WERI-Rb-1 (cell line): ENCODE measurements around the gene SPATS1.

ENCODE experiments used
- DNase-seq: peaks from one replicate; pipeline ENCODE4 v3.0.0-alpha.2; 2020
- H3K27ac ChIP-seq: fragments of 250-450 bp; sonication (Bioruptor Pico); 2 replicates; pipeline ENCODE4 v1.5.1; 2020; ENCODE audit warnings: mild to moderate bottlenecking, moderate library complexity
- H3K27me3 ChIP-seq: fragments of 250-450 bp; sonication (Bioruptor Pico); 2 replicates; pipeline ENCODE4 v1.5.1; 2021; ENCODE audit warnings: mild to moderate bottlenecking, low read depth, moderate library complexity; ENCODE audit not compliant: insufficient read depth, severe bottlenecking
- H3K36me3 ChIP-seq: fragments of 250-450 bp; sonication (Bioruptor Pico); 2 replicates; pipeline ENCODE4 v1.5.1; 2020; ENCODE audit warnings: mild to moderate bottlenecking, moderate library complexity
- H3K4me3 ChIP-seq: 2 replicates; pipeline ENCODE4 v1.5.1; 2011; ENCODE audit warnings: low read depth, mild to moderate bottlenecking, control low read depth, low read length
- H3K9me3 ChIP-seq: fragments of 250-450 bp; sonication (Bioruptor Pico); 2 replicates; pipeline ENCODE4 v1.5.1; 2021; ENCODE audit warnings: mild to moderate bottlenecking, moderate library complexity; ENCODE audit not compliant: severe bottlenecking
- TF ChIP-seq, protein P1 (sequence below): IDR thresholded peaks from 2 replicates; pipeline ENCODE4 v1.5.1; 2011; ENCODE audit warnings: low read depth, mild to moderate bottlenecking, control low read depth, inconsistent platforms, low read length

Gene SPATS1

DNA sequence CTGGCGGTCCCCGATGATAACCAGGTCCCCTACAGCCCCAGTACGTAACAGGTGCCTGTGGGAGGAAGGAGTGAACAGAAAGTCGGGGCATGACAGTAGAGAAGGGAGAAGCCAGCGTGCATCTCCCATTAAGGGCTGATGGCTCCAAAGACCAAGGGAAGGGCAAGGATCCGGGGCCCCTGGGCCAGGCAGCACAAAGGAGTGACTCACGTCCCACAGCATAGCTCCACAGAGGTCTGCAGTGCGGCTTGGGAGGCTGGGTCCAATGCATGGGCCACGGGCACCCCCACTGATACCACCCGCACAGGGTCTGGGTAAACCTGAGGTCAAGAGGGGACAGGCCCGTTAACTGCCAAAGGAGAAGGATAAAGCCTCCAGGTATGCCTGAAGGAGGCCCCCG, 39.6 kb upstream of the SPATS1 start:
- no peak for DNase-seq
- Histone ChIP-seq H3K27me3 (no peaks in the 10 kb centered on the region), H3K36me3 (peaks cover 86% of the 10 kb centered on the region), H3K27ac (no peak overlapping the region), H3K4me3 (no peak overlapping the region), H3K9me3 (no peaks in the 10 kb centered on the region)
- TF ChIP-seq, protein P1, sequence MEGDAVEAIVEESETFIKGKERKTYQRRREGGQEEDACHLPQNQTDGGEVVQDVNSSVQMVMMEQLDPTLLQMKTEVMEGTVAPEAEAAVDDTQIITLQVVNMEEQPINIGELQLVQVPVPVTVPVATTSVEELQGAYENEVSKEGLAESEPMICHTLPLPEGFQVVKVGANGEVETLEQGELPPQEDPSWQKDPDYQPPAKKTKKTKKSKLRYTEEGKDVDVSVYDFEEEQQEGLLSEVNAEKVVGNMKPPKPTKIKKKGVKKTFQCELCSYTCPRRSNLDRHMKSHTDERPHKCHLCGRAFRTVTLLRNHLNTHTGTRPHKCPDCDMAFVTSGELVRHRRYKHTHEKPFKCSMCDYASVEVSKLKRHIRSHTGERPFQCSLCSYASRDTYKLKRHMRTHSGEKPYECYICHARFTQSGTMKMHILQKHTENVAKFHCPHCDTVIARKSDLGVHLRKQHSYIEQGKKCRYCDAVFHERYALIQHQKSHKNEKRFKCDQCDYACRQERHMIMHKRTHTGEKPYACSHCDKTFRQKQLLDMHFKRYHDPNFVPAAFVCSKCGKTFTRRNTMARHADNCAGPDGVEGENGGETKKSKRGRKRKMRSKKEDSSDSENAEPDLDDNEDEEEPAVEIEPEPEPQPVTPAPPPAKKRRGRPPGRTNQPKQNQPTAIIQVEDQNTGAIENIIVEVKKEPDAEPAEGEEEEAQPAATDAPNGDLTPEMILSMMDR: no peak

DNA sequence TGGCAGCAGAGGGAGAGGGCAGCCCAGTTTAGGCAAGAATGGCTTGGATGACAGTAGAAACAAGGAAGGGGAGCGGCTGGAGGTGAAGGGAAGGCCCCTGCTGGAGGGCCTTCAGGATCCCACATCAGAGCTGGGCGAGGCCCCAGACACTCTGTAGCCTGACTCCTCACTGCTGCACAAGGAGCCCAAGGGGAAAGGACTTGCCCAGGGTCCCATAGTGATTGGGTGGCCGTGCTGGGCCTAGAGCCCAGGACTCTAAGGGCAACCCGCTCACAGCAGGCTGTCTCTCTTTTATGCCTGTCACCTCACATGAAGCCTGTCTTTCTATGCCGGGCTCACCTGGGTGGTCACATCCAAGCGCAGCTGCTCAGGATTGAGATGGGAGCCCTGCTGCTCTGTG, 38.6 kb upstream of the SPATS1 start:
- H3K4me3 ChIP-seq: no peak overlapping the region
- peaks cover 96% of the 10 kb centered on the region for H3K36me3 ChIP-seq
- H3K27ac ChIP-seq: 0 out of 2 replicates have a peak overlapping the region, but pooled peaks have one; percentile 88
- no peaks in the 10 kb centered on the region for H3K27me3 ChIP-seq
- TF ChIP-seq, protein P1: no peak
- no peak for DNase-seq
- no peaks in the 10 kb centered on the region for H3K9me3 ChIP-seq

DNA sequence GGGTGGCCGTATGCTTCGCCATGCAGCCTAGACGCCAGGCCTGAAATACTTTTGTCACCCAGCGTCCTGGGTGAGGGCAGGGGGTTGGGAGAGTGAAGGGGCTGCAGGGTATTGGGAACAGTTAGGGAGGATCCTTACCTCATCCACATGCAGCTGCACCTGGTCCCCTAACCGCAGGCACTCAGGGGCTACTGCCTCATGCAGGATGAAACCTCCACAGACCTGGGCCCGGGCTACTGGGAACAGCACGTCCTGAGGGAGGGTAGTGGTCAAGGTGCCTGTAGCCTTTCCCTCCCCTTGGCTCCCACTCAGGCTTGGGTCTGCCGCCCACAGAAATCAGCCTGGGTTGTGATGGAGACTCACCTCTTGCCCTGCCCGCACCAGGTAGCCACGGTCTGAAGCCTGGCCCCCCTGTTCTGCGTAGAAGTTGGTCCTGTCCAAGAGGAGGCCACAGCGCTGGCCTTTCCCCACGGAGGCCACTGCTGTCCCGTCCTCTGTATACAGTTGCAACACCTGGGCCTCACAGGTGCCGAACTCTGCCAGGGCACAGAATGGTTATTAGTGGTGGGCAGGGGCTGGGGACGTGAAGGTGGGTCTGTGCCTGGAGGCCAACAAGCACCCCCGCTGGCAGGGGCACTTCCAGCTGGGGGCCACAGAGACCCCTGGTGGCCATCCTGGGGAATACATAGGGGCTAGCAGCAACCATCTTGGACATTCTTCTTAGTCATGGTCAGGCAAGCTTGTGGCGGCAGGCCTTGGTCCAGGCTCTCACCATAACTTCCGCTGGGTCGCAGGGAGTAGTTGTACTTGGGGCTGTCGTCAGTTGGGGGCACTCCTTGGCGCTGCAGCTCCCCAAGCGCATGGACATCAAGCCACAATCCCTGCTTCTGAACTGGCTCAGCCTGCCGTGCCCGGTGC, 37.9 kb upstream of the SPATS1 start:
- Histone ChIP-seq H3K9me3 (no peaks in the 10 kb centered on the region), H3K27me3 (no peaks in the 10 kb centered on the region), H3K36me3 (peaks cover 96% of the 10 kb centered on the region), H3K27ac (peak overlapping the region; percentile 88), H3K4me3 (no peak overlapping the region)
- TF ChIP-seq, protein P1: peak; percentile 98
- DNase-seq: peak; percentile 78

DNA sequence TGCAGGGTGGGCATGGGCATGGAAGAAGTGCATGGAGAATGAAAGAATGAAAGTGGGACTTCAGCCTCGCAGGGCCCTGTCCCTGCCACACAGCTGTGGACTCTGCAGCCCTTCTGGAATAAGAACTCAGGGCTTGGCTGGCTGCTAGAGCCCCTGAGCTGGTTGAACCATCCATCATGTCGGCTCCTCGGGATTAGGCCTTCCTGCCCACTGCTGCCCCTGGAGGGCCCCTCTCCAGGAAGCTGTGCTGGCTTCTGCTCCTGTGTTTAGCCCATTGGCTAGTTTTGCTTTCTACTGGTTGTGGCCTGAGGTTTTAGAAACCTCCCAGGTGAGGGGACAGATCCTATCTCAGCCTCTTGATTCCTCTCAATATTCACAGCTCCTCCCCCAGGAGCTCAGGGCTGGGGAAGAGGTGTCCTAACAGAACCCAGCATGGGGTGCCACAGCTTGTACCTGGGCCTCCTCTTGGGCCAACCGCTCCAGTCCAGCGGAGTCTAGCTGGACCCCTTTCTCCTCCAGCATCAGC, 37.2 kb upstream of the SPATS1 start:
- H3K27me3 ChIP-seq: no peaks in the 10 kb centered on the region
- no peak overlapping the region for H3K4me3 ChIP-seq
- H3K36me3 ChIP-seq: peaks cover 99% of the 10 kb centered on the region
- TF ChIP-seq, protein P1: peak; percentile 56
- peak overlapping the region; percentile 88 for H3K27ac ChIP-seq
- peak; percentile 88 for DNase-seq
- no peaks in the 10 kb centered on the region for H3K9me3 ChIP-seq

DNA sequence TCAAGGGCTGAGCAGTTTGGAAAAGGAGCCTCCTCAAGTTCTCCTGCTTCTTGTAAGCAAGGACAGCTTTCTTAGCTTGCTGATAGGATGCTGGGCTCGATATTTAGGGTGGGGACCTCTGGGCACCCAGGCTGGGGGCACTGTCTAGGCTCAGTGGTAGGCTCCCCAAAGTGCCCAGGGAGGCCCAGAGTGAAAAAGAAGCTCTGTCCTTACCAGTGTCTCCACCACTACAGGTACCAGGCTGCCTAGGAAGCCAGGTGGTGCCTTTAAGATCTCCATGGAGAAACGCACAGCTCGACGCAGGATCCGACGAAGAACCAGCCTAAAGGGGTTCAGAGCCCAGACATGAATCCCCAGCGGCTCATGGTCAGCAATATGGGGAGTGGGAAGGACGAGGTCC, 35.7 kb upstream of the SPATS1 start:
- Histone ChIP-seq H3K9me3 (no peaks in the 10 kb centered on the region), H3K36me3 (peaks cover 100% of the 10 kb centered on the region), H3K27me3 (no peaks in the 10 kb centered on the region), H3K4me3 (no peak overlapping the region), H3K27ac (peak overlapping the region; percentile 88)
- DNase-seq: no peak
- TF ChIP-seq, protein P1: no peak
